Peyer's patch (tissue), 4 donors: ENCODE measurements around the gene PHC2. TPM values are rescaled to one million over a fixed set of nuclear protein-coding genes. Genes with fewer than 3 reads are reported as not detected.

Source experiments
- DNase-seq, 3 donors: peaks; one replicate each; pipeline ENCODE4 v3.0.0-alpha.2; 2017 to 2019
- H3K27ac ChIP-seq, 4 donors: fragments of 200-600 bp; sonication (generic); one replicate each; pipeline ENCODE4 v1.5.1; 2016 to 2019
- H3K27me3 ChIP-seq, 2 donors: fragments of 200-600 bp; sonication (generic); one replicate each; pipeline ENCODE4 v1.5.1; 2019
- H3K36me3 ChIP-seq, 3 donors: fragments of 200-600 bp; sonication (generic); one replicate each; pipeline ENCODE4 v1.5.1; 2016 to 2019
- H3K4me1 ChIP-seq, 4 donors: fragments of 200-600 bp; sonication (generic); one replicate each; pipeline ENCODE4 v1.5.1; 2016 to 2019
- H3K4me3 ChIP-seq, 4 donors: fragments of 200-600 bp; sonication (generic); 1 replicate in 3 of 4; 2 replicates in 1 of 4; pipeline ENCODE4 v1.5.1; 2016 to 2019; ENCODE audit warnings: mild to moderate bottlenecking in 1 of 4
- H3K9me3 ChIP-seq, 4 donors: fragments of 200-600 bp; sonication (generic); one replicate each; pipeline ENCODE4 v1.5.1; 2016 to 2019; ENCODE audit warnings: mild to moderate bottlenecking in 1 of 4
- CTCF ChIP-seq, 6 experiments: fragments of 450-650 bp in 4 of 6; fragments of 200-600 bp in 2 of 6; sonication (generic) in 1 of 6; IDR thresholded peaks; one replicate each; pipeline ENCODE4 v1.5.1; 2017 to 2019; ENCODE audit warnings: antibody characterized with exemption in 6 of 6, mild to moderate bottlenecking in 3 of 6, moderate library complexity in 1 of 6
- POLR2A ChIP-seq, 2 donors: fragments of 450-650 bp; IDR thresholded peaks; one replicate each; pipeline ENCODE4 v1.5.1; 2017; ENCODE audit warnings: antibody characterized with exemption in 2 of 2, mild to moderate bottlenecking in 2 of 2, moderate library complexity in 2 of 2
- total RNA-seq, 4 donors: library from RNA; depleted of rRNA; stranded (reverse); fragments of >200 nt; gene quantifications; one replicate each; pipeline ENCODE4 v1.1.0, GENCODE V29; 2016

Gene PHC2
- total RNA-seq, 4 donors from 2014 or later = 50.3 to 71.1 (median 65.9) TPM

GRCh38 chr1:33418811-33419210 is 12.1 kb downstream of the PHC2 start:
- Histone ChIP-seq H3K27me3 (no peaks in the 10 kb centered on the region), H3K4me3 (no peak overlapping the region), H3K27ac (no peak overlapping the region), H3K9me3 (peaks cover 0 to 12% (median 0%) of the 10 kb centered on the region in 4 donors), H3K4me1 (peaks cover 0 to 6% (median 0%) of the 10 kb centered on the region in 4 donors), H3K36me3 (no peaks in the 10 kb centered on the region)
- DNase-seq = no peak
- TF ChIP-seq POLR2A (IDR thresholded peaks at IDR 0.05) (no peak), CTCF (IDR thresholded peaks at IDR 0.05) (no peak)

GRCh38 chr1:33414879-33415278 is 16.0 kb downstream of the PHC2 start:
- no peak for TF ChIP-seq CTCF (IDR thresholded peaks at IDR 0.05)
- no peak for TF ChIP-seq POLR2A (IDR thresholded peaks at IDR 0.05)
- H3K27ac ChIP-seq = no peak overlapping the region
- no peak for DNase-seq
- no peaks in the 10 kb centered on the region for H3K4me1 ChIP-seq
- H3K27me3 ChIP-seq = no peaks in the 10 kb centered on the region
- H3K4me3 ChIP-seq = no peak overlapping the region
- H3K36me3 ChIP-seq = no peaks in the 10 kb centered on the region
- H3K9me3 ChIP-seq = peaks cover 0 to 12% (median 0%) of the 10 kb centered on the region in 4 donors

- Histone ChIP-seq H3K27me3 (no peaks in the 10 kb centered on the region), H3K9me3 (no peaks in the 10 kb centered on the region), H3K36me3 (no peaks in the 10 kb centered on the region), H3K4me1 (no peaks in the 10 kb centered on the region), H3K4me3 (no peak overlapping the region), H3K27ac (no peak overlapping the region)
- TF ChIP-seq POLR2A (IDR thresholded peaks at IDR 0.05) = no peak
- TF ChIP-seq CTCF (IDR thresholded peaks at IDR 0.05) = no peak
- DNase-seq = no peak
Observed at GRCh38 chr1:33410091-33410701, 20.7 kb downstream of the PHC2 start.

- H3K4me1 ChIP-seq = no peaks in the 10 kb centered on the region
- H3K27me3 ChIP-seq = no peaks in the 10 kb centered on the region
- H3K4me3 ChIP-seq = no peak overlapping the region
- H3K9me3 ChIP-seq = no peaks in the 10 kb centered on the region
- no peak for DNase-seq
- H3K27ac ChIP-seq = no peak overlapping the region
- no peaks in the 10 kb centered on the region for H3K36me3 ChIP-seq
- TF ChIP-seq CTCF (IDR thresholded peaks at IDR 0.05) (no peak), POLR2A (IDR thresholded peaks at IDR 0.05) (no peak)
Observed at GRCh38 chr1:33408093-33408436, 22.8 kb downstream of the PHC2 start.

- H3K4me3 ChIP-seq = no peak overlapping the region
- no peaks in the 10 kb centered on the region for H3K27me3 ChIP-seq
- no peak for TF ChIP-seq CTCF (IDR thresholded peaks at IDR 0.05)
- no peak for TF ChIP-seq POLR2A (IDR thresholded peaks at IDR 0.05)
- no peak overlapping the region for H3K27ac ChIP-seq
- DNase-seq = no peak
- H3K4me1 ChIP-seq = no peaks in the 10 kb centered on the region
- H3K9me3 ChIP-seq = no peaks in the 10 kb centered on the region
- no peaks in the 10 kb centered on the region for H3K36me3 ChIP-seq
Observed at GRCh38 chr1:33407352-33408092, 23.4 kb downstream of the PHC2 start.
